GM21786 (cell line): Measurements from ENCODE around the gene PRKCZ.

Experiments used
- ATAC-seq: cut with Tn5 transposase; IDR thresholded peaks from one replicate; pipeline ENCODE4 v1.9.1; 2021; ENCODE audit not compliant: unreplicated experiment

PRKCZ gene

GRCh38 chr1:2189459-2190425, 139.5 kb downstream of the PRKCZ start:
- ATAC-seq, result peak; percentile 84

DNA sequence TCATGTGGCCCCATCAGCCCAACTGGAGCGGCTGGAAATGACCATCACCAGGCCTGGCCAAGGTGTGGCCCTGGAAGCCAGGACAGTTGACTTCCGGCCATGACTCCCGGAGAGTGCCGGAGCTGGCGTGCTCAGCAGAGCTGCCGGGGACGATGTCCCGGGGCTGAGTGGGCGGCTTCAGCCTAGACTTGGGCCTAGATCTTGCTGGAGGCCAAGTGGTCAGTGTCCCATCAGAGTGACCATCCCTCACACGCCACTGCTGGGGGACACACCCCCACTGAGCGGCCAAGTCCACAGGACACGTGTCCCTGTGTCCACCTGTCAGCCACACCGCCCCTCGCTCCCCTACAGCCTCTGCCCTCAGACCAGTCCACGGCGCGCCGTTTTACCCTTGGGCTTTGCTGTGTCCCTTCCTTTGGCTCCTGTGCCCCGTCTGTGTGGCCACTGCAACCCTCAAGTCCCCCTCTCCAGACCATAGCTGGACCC, 140.3 kb downstream of the PRKCZ start:
- no peak for ATAC-seq

GRCh38 chr1:2192031-2192995, 142.1 kb downstream of the PRKCZ start:
- ATAC-seq, result no peak

DNA sequence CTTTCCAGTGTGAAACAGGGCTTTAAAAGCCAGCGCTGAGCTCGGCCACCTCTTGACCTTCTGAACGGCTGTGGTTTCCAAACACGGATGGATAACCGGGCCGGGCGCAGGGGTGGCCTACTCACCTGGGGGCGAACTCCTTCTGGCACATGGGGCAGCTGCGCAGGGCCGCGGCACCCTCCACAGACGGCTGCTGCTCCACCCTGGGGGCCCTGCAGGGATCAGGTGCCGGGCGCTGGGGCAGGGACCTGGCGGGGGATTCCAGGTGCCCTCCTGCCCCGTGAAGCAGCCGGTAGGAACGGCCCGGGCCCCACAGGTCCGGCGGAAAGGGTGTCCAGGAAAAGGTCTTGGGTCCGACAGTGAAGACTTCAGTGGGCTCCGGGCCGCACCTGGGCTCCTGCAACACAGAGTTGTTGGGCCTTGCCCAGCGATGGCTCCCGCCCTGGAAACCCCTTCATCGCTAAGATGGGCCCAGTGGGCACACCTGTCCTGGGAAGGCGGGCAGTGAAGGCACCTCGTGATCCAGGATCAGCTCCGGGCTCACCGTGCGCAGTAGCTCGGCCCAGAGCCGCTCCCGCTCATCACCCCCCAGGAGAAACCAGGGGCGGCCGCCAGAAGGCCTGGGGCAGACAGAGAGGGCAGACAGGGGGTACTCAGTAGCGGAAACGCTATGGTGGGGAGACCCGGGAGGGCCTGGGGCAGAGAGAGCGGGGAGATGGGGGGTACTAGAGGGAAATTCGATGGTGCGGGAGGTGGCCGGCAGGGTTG, 143.5 kb downstream of the PRKCZ start:
- ATAC-seq, result no peak

DNA sequence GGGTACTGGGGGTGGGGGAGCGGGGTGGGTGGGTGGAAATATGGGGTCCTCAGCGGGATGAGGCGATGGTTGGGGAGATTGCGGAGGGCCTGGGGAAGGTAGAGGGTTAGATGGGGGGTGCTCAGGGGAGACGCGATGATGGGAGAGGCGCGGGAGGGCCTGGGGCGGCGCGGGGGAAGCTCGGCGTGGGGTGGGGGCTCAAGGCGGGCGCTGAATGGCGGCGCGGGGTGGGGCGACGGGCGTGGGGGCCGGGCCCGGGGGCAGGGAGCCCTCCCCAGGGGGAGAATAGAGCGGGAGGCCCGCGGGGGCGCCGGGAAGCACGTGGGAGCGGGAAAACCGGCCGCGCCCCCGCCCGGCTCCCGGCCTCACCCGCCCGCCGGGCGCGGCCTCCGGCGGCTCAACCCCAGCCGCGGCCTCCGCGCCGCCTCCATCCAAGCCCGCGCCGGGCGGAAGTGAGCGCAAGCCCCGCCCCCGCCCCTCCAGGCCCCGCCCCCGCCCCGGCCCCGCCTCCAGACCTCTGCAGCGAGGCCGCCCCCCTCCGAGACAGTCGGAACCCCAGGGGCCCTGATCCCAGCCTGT, 144.2 kb downstream of the PRKCZ start, which contains the start of gene FAAP20:
Gene FAAP20, minus strand, starts transcription at position 454 of the 579 bp plus-strand sequence. Its CDS starts 23 bp downstream, at position 431.
- peak; percentile 47 for ATAC-seq

GRCh38 chr1:2194898-2195673, 144.9 kb downstream of the PRKCZ start:
- ATAC-seq, result peak; percentile 67

DNA sequence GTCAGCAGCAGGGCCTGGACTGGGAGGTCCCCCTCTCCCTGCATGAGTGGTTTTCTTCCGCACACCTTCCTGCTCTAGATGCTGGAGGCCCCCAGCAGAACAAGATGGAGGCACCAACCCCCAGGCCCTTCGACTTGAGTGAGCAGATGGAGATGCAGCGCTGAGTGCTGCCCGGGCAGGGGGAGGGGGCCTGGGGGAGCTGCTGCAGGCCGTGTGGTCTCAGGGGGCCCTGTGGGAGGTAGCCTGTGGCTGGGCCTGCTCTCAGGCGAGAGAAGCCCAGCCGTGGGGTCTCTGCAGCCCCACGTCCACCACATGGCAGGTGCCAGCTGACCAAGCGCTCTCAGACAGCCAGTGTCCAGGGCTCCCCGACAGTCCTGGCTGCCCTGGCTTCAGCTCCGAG, 145.6 kb downstream of the PRKCZ start:
- ATAC-seq, result no peak

DNA sequence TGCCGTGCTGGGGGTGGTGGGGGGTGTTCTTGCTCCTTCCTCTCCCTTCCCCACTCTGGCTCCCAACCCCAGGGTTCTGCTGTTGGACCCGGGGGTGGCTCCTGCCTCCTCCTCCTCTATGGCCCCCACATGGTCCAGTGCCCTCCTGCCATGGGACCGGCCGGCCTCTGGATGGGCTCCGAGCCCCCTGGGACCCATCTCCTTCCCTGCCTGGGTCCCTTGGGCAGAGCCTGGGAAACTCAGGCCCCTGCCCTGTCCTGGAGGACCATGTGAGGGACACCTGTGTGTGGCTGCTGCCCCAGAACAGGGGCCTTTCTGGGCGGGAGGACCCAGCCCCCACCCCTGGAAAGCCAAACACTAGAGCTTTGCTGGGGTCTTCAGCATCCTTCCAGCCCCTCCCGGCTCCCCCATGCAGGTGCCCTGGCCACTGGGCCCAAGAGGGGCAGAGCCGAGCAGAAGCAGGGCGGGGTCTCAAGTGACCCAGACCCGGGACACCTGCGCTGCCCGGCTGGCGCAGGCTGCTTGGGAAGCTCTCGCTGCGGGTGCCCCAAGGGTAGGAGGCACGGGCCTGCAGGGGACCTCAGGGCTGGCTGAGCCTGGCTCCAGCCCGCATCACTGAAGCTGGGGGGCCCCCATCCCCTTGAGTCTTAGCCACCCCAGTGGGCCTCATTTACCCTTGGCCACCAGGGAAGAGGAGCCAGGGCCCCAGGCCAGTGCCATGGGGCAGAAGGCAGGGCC, 146.9 kb downstream of the PRKCZ start:
- no peak for ATAC-seq

- ATAC-seq, result no peak
Observed at GRCh38 chr1:2197707-2198165, 147.5 kb downstream of the PRKCZ start.

- ATAC-seq, result no peak
Observed at GRCh38 chr1:2198571-2198970, 148.4 kb downstream of the PRKCZ start.

DNA sequence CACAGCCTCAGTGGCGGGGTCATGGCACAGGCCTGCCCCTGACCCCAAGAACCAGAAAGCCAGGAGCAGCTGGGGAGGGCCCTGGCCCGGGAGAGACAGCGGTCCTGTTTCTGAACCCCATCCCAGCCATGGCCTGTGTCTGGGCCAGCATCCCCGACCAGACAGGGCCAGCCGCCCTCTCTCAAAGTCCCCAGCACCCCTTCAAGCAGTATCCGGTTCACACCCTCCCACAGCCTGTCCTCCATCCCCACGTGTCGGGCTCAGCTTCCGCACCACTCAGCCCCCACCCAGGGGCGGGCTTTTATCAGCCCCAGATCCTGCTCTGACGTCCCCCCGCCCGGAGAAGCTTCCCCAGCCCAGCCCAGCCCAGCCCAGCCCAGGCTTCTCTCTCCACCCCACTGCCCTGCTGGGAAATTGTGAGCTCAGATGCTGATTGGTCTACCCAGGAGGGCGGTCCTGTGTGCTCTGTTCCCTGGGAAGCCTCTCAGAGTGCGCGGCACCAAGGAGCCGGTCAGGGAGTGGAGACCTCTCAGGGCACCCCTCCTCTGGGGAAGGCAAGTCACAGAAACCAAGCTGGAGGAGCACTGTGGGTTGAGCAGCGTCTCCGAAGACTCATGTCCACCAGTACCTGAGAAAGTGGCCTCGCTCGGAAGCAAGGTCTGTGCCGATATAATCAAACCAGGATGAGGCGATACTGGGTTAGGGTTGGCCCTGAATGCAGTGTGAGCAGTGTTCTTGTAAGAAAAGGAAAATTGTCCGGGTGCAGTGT, 149.0 kb downstream of the PRKCZ start:
- ATAC-seq, result peak; percentile 28

GRCh38 chr1:2200308-2200943, 150.2 kb downstream of the PRKCZ start:
- ATAC-seq, result no peak

DNA sequence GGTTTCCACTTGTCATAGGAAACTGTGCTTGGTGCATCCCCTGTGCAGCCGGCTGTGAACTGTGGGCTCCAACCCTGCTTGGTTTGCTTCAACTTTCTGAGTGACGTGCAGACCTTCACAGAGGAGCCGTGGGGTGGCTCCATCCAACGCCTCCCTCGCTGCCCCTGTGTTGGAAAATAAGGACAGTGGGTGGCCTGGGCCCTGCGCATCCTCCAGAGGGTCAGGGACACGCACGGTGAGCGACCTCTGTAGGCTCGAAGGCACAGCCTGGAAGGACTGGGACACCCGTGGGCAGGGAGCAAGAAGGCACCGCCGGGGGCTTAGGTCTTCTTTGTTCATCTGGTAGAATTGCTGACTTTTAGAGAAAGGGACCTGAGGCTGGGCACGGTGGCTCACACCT, 150.9 kb downstream of the PRKCZ start:
- no peak for ATAC-seq

DNA sequence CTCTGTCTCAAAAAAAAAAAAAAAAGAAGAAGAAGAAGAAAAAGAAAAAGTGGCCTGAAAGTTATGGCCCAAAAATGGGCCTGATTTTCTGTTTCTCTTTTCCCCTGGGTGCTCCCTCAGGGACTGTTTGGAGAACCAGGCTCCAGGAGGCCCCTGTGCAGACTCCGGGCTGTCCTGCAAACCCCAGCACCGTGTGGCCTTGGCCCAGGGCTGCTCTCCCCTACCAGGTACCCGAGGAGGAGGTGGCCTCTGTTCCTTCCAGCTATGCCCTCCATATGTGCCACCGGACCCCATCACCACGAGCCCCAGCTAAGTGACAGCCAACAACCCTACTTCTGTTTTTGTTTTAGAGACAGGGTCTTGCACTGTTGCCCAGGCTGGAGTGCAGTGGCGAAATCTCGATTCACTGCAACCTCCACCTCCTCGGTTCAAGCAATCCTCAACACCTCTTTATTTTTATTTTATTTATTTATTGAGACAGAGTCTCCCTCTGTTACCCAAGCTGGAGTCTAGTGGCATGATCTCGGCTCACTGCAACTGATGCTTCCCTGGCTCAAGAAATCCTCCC, 151.9 kb downstream of the PRKCZ start:
- ATAC-seq, result no peak

- no peak for ATAC-seq
Observed at GRCh38 chr1:2202843-2203601, 152.8 kb downstream of the PRKCZ start.

DNA sequence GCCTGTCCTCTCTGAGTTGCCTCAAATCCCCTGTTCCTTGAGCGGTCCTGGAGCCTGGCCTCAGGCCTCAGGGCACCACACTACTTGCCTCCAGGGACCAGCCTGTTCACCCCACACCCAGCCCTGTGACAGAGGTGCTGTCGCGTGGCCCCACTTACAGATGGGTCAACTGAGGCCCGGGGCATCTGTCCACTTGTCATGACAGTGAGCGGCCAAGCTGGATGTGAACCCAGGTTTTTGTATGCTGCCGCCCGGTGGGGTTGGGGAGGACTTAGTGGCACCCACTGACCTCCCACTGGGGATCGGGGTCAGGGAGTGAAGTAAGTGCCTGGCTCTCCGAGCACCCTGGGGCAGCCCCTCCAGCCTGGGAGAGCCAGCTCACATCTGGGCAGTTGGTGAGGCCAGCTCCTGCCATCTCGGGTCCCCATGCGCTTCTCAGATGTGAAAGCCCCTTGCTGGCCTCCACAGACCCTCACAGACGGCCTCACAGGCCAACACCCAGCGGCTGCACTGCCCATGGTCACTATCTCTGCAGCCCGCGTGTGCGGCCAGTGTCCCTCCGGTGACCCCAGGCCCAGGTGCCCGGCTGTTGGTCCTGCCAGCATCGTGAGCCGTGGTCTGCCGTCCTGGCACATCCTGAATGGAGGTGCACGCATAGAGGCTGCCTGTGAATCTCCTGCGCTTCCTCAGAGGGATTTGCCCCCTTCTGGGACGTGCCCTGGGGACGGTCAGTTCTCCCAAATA, 153.6 kb downstream of the PRKCZ start:
- no peak for ATAC-seq
